Natural killer cell (primary cell): ENCODE results near the gene SLC38A3. TPM values are rescaled to one million over a fixed set of nuclear protein-coding genes. Genes with fewer than 3 reads are reported as not detected.

Experiments
- ATAC-seq, 3 donors: fragments of 150-1000 bp in 2 of 3; fragments of 200-7000 bp in 1 of 3; cut with Tn5 transposase; 1 replicate in 1 of 3; 2 replicates in 2 of 3; pipeline ENCODE4 v1.10.0; 2021; ENCODE audit warnings: mild to moderate bottlenecking in 2 of 3, moderate library complexity in 2 of 3
- DNase-seq, 2 donors: peaks; one replicate each; pipeline versions ENCODE4 v3.0.0 to v3.0.0-alpha.2; 2013 to 2021; ENCODE audit warnings: mixed read lengths in 1 of 2
- H3K27ac ChIP-seq: one replicate; pipeline ENCODE4 v1.5.1; 2013; ENCODE audit warnings: mild to moderate bottlenecking, low read length
- H3K27me3 ChIP-seq: one replicate; pipeline ENCODE4 v1.6.1; 2013; ENCODE audit warnings: low read length; ENCODE audit not compliant: control insufficient read depth, insufficient read depth
- H3K36me3 ChIP-seq: one replicate; pipeline ENCODE4 v1.6.1; 2013; ENCODE audit warnings: low read length; ENCODE audit not compliant: control insufficient read depth, insufficient read depth
- H3K4me1 ChIP-seq: one replicate; pipeline ENCODE4 v1.6.1; 2013; ENCODE audit warnings: low read length; ENCODE audit not compliant: control insufficient read depth, insufficient read depth
- H3K4me3 ChIP-seq: one replicate; pipeline ENCODE4 v1.5.1; 2013; ENCODE audit warnings: low read length
- H3K9me3 ChIP-seq: one replicate; pipeline ENCODE4 v1.6.1; 2013; ENCODE audit warnings: low read length; ENCODE audit not compliant: control insufficient read depth, insufficient read depth
- H3K27ac Mint-ChIP-seq, 2 donors: one replicate each; pipeline ENCODE4 v1.8.0; 2022; ENCODE audit warnings: mild to moderate bottlenecking in 2 of 2, mixed read lengths in 2 of 2, moderate library complexity in 1 of 2
- H3K27me3 Mint-ChIP-seq, 2 donors: one replicate each; pipeline ENCODE4 v1.8.0; 2022; ENCODE audit warnings: low read depth in 2 of 2, mixed read lengths in 2 of 2
- H3K36me3 Mint-ChIP-seq: one replicate; pipeline ENCODE4 v1.8.0; 2022; ENCODE audit warnings: mixed read lengths
- H3K4me1 Mint-ChIP-seq, 2 donors: one replicate each; pipeline ENCODE4 v1.8.0; 2022; ENCODE audit warnings: mixed read lengths in 2 of 2
- H3K4me3 Mint-ChIP-seq: one replicate; pipeline ENCODE4 v1.8.0; 2022; ENCODE audit warnings: mild to moderate bottlenecking, moderate library complexity, mixed read lengths
- H3K9me3 Mint-ChIP-seq, 2 donors: one replicate each; pipeline ENCODE4 v1.8.0; 2022; ENCODE audit warnings: mixed read lengths in 2 of 2
- CTCF ChIP-seq: fragments of 200-600 bp; IDR thresholded peaks from one replicate; pipeline ENCODE4 v1.8.0; 2022; ENCODE audit warnings: antibody characterized with exemption
- WGBS: methylation state at CpG from one replicate; pipeline ENCODE4 v1.1.7; 2013; ENCODE audit warnings: missing lambda C conversion rate; ENCODE audit not compliant: insufficient coverage; 5-methylcytosine and 5-hydroxymethylcytosine counted together
- intact Hi-C: fragments of 100-400 bp; cut with micrococcal nuclease; formaldehyde crosslinking; loops from one replicate; pipeline ENCODE4 v1.14.2; 2022
- total RNA-seq, 4 donors: library from RNA; stranded (reverse); fragments of 120-200 nt in 1 of 4; gene quantifications; one replicate each; pipeline versions ENCODE4 v1.2.3 to v1.2.4, GENCODE V29; 2013 to 2022

Gene SLC38A3
- total RNA-seq, 3 donors from 2014 or later (not counting 1 experiment from before 2014, with no cell fraction given) = 0.82 TPM; not detected in 2

GRCh38 chr3:50163572-50164455 lies 41.3 kb upstream of the SLC38A3 start:
- Mint-ChIP-seq H3K9me3 (no peaks in the 10 kb centered on the region), H3K27ac (no peak overlapping the region), H3K4me1 (no peaks in the 10 kb centered on the region), H3K4me3 (no peak overlapping the region), H3K36me3 (no peaks in the 10 kb centered on the region), H3K27me3 (no peaks in the 10 kb centered on the region)
- TF ChIP-seq CTCF = no peak
- Histone ChIP-seq H3K4me3 (no peak overlapping the region), H3K4me1 (no peaks in the 10 kb centered on the region), H3K36me3 (no peaks in the 10 kb centered on the region), H3K9me3 (no peaks in the 10 kb centered on the region), H3K27ac (no peak overlapping the region), H3K27me3 (no peaks in the 10 kb centered on the region)
- ATAC-seq (no peak), DNase-seq (no peak)
- 75% methylated on average over 8 of the region's 8 CpGs for WGBS
- intact Hi-C loops = no loop called here

- no peak for TF ChIP-seq CTCF
- no peaks in the 10 kb centered on the region for H3K27me3 ChIP-seq
- Mint-ChIP-seq H3K27ac (no peak overlapping the region), H3K36me3 (no peaks in the 10 kb centered on the region), H3K4me1 (no peaks in the 10 kb centered on the region), H3K27me3 (no peaks in the 10 kb centered on the region), H3K9me3 (no peaks in the 10 kb centered on the region), H3K4me3 (no peak overlapping the region)
- ATAC-seq (no peak), DNase-seq (no peak)
- WGBS = 22% methylated on average over 1 of the region's 1 CpG
- intact Hi-C loops = no loop called here
- no peaks in the 10 kb centered on the region for H3K36me3 ChIP-seq
- no peak overlapping the region for H3K4me3 ChIP-seq
- H3K9me3 ChIP-seq = no peaks in the 10 kb centered on the region
- no peaks in the 10 kb centered on the region for H3K4me1 ChIP-seq
- no peak overlapping the region for H3K27ac ChIP-seq
Measured at GRCh38 chr3:50164481-50164880, 40.6 kb upstream of the SLC38A3 start.

- DNase-seq = no peak
- intact Hi-C loops = no loop called here
- no peaks in the 10 kb centered on the region for H3K4me1 Mint-ChIP-seq
- no peaks in the 10 kb centered on the region for H3K9me3 ChIP-seq
- no peaks in the 10 kb centered on the region for H3K36me3 ChIP-seq
- H3K9me3 Mint-ChIP-seq = no peaks in the 10 kb centered on the region
- no peak for ATAC-seq
- no peaks in the 10 kb centered on the region for H3K27me3 ChIP-seq
- H3K27me3 Mint-ChIP-seq = no peaks in the 10 kb centered on the region
- H3K4me1 ChIP-seq = no peaks in the 10 kb centered on the region
- H3K27ac ChIP-seq = no peak overlapping the region
- no peak overlapping the region for H3K4me3 Mint-ChIP-seq
- no peak overlapping the region for H3K4me3 ChIP-seq
- H3K27ac Mint-ChIP-seq = no peak overlapping the region
- no peaks in the 10 kb centered on the region for H3K36me3 Mint-ChIP-seq
- no peak for TF ChIP-seq CTCF
- 77% methylated on average over 7 of the region's 7 CpGs for WGBS
Measured at GRCh38 chr3:50164984-50165909, 39.8 kb upstream of the SLC38A3 start.
